ENCODE results near the gene CALHM1. TPM values are rescaled to one million over a fixed set of nuclear protein-coding genes. Genes with fewer than 3 reads are reported as not detected.

CALHM1 gene
- total and polyA plus RNA-seq, 2 of the 8 experiments (the other 6 are each of a cell fraction or from before 2014, with no cell fraction given): 0.29 to 0.34 TPM

- no peaks in the 10 kb centered on the region for H3K9me3 ChIP-seq (ENCODE audit: insufficient read depth in 2 of 2, low read depth in 1 of 2, low read length in 1 of 2)
- no peak overlapping the region for H3K14ac ChIP-seq (ENCODE audit: insufficient read length)
- no peak overlapping the region for H4K8ac ChIP-seq (ENCODE audit: extremely low read depth, insufficient read depth, low read length)
- no peak overlapping the region; the same call in 1 of the 2 replicates for H2BK5ac ChIP-seq (ENCODE audit: low read depth, low read length)
- H3K79me2 ChIP-seq (ENCODE audit: control insufficient read depth in 1 of 2, insufficient read depth in 2 of 2, low read length in 2 of 2): no peaks in the 10 kb centered on the region
- H2AFZ ChIP-seq (ENCODE audit: low read length): no peak overlapping the region
- 89% methylated on average over 4 of the region's 4 CpGs; no CpG with 5 or more reads in 1 of the 2 experiments for WGBS, 2 experiments (ENCODE audit: extremely low coverage in 1 of 2, insufficient coverage in 1 of 2, insufficient read length in 1 of 2, insufficient replicate concordance in 2 of 2, low coverage in 1 of 2, low lambda C conversion rate in 2 of 2, missing lambda C conversion rate in 1 of 2)
- ChIA-PET CTCF (ENCODE audit: partially characterized antibody) (interaction anchor here (0.9 to 2.1 kb wide), 6 partner anchors 10 to 87 kb away, joined by 3 to 13 read pairs (median 5); no protein-coding TSS in a partner anchor), POLR2A (ENCODE audit: partially characterized antibody) (interaction anchor here (1.1 kb wide), 1 partner anchor 29 kb away, joined by 3 read pairs; no protein-coding TSS in a partner anchor)
- DNase-seq (ENCODE audit: low read depth in 1 of 2, low spot score in 2 of 2): no peak
- no peak overlapping the region for H2BK20ac ChIP-seq (ENCODE audit: low read length)
- no peak overlapping the region for H2BK120ac ChIP-seq (replicated peaks; ENCODE audit: low read depth, low read length)
- FAIRE-seq: no peak
- no peak overlapping the region for H3K27ac ChIP-seq (ENCODE audit: low read depth, low read length)
- no peak overlapping the region for H4K5ac ChIP-seq (ENCODE audit: insufficient read length, low read depth, low read length)
- H3K9ac ChIP-seq (replicated peaks in 1 of 4; ENCODE audit: extremely low read depth in 1 of 4, low read depth in 3 of 4, low read length in 3 of 4): no peak overlapping the region
- H3K36me3 ChIP-seq (ENCODE audit: control insufficient read depth in 2 of 4, insufficient read depth in 4 of 4, low read length in 3 of 4): no peaks in the 10 kb centered on the region
- no peak overlapping the region for H3K4me2 ChIP-seq (ENCODE audit: insufficient read depth in 1 of 2, low read depth in 2 of 2, low read length in 2 of 2)
- no peaks in the 10 kb centered on the region; a peak in 2 of 7 replicates for H3K4me1 ChIP-seq (replicated peaks in 1 of 4; ENCODE audit: control insufficient read depth in 3 of 4, insufficient read depth in 4 of 4, low read length in 3 of 4)
- H2BK12ac ChIP-seq (ENCODE audit: low read depth, low read length): 0 out of 2 replicates have a peak overlapping the region, but pooled peaks have one; percentile 17
- no peak overlapping the region for H3K4me3 ChIP-seq (ENCODE audit: extremely low read depth in 1 of 4, insufficient read depth in 2 of 4, low read depth in 3 of 4, low read length in 4 of 4)
- no peak overlapping the region for H3K23ac ChIP-seq (ENCODE audit: insufficient read length)
- 0 out of 2 replicates have a peak overlapping the region, but pooled peaks have one; percentile 53 for H2BK15ac ChIP-seq (ENCODE audit: low read length)
- H3K27me3 ChIP-seq (replicated peaks in 1 of 4; ENCODE audit: control insufficient read depth in 3 of 4, extremely low read depth in 1 of 4, insufficient read depth in 3 of 4, low read length in 3 of 4): no peaks in the 10 kb centered on the region
- no peak overlapping the region for H2AK5ac ChIP-seq (ENCODE audit: low read depth, low read length)
- no peak overlapping the region for H3K4ac ChIP-seq (replicated peaks; ENCODE audit: insufficient read length, low read depth, low read length)
- H3K79me1 ChIP-seq (ENCODE audit: low read depth, low read length): no peaks in the 10 kb centered on the region
- TF ChIP-seq CHD2 (IDR thresholded peaks at IDR 0.05; ENCODE audit: low read length) (no peak), RBBP5 (IDR thresholded peaks at IDR 0.05; ENCODE audit: borderline replicate concordance, low read depth, low read length) (no peak), JUND (IDR thresholded peaks at IDR 0.05; ENCODE audit: low read length) (no peak), PHF8 (conservative IDR thresholded peaks at IDR 0.05; ENCODE audit: low read depth, low read length) (no peak), TCF12 (IDR thresholded peaks at IDR 0.05; ENCODE audit: low read depth, low read length) (no peak)
- H3K18ac ChIP-seq (ENCODE audit: extremely low read depth, low read length): no peak overlapping the region
- H3K23me2 ChIP-seq (ENCODE audit: low read depth, low read length): no peaks in the 10 kb centered on the region
- H4K91ac ChIP-seq (replicated peaks; ENCODE audit: insufficient read length, low read length): no peak overlapping the region
- H4K20me1 ChIP-seq (replicated peaks in 1 of 2; ENCODE audit: control insufficient read depth in 1 of 2, insufficient read depth in 2 of 2, low read length in 2 of 2): no peaks in the 10 kb centered on the region
- no peak overlapping the region for H3K56ac ChIP-seq (replicated peaks; ENCODE audit: insufficient read length, low read depth, low read length)
Measured at GRCh38 chr10:103506061-103506460, 47.4 kb upstream of the CALHM1 start.

Measured in H1 (cell line).